ENCODE results near the gene ST3GAL3.
"Not testable (repeated sequence)": the region's sequence is repeated elsewhere in the genome, so short reads cannot be mapped to it uniquely, and the experiment has no call there.

ST3GAL3 gene

GRCh38 chr1:43704838-43705237 is 2.5 kb upstream of the ST3GAL3 start:
- no peak for DNase-seq

- DNase-seq: no peak
Measured at GRCh38 chr1:43705334-43705733, 2.0 kb upstream of the ST3GAL3 start.

- DNase-seq: no peak
Measured at GRCh38 chr1:43705982-43706597, 1.2 kb upstream of the ST3GAL3 start.

GRCh38 chr1:43706598-43707189 is 642 bp upstream of the ST3GAL3 start:
- DNase-seq: no peak

- no peak for DNase-seq
Measured at GRCh38 chr1:43708002-43708410, 670 bp downstream of the ST3GAL3 start.

GRCh38 chr1:43711049-43711448 is 3.7 kb downstream of the ST3GAL3 start:
- DNase-seq: no peak

- no peak for DNase-seq
Measured at GRCh38 chr1:43711524-43712386, 4.4 kb downstream of the ST3GAL3 start.

- no peak for DNase-seq
Measured at GRCh38 chr1:43716559-43717281, 9.4 kb downstream of the ST3GAL3 start.

- no peak for DNase-seq
Measured at GRCh38 chr1:43719063-43719462, 11.7 kb downstream of the ST3GAL3 start.

GRCh38 chr1:43719670-43720419 is 12.5 kb downstream of the ST3GAL3 start:
- not testable (repeated sequence) for DNase-seq

- no peak for DNase-seq
Measured at GRCh38 chr1:43722810-43723209, 15.5 kb downstream of the ST3GAL3 start.

- DNase-seq: no peak
Measured at GRCh38 chr1:43729816-43730463, 22.6 kb downstream of the ST3GAL3 start.

GRCh38 chr1:43731867-43732531 is 24.7 kb downstream of the ST3GAL3 start:
- no peak for DNase-seq

- DNase-seq: no peak
Measured at GRCh38 chr1:43736819-43737218, 29.5 kb downstream of the ST3GAL3 start.

- no peak for DNase-seq
Measured at GRCh38 chr1:43742026-43742425, 34.7 kb downstream of the ST3GAL3 start.

- no peak for DNase-seq
Measured at GRCh38 chr1:43743206-43743605, 35.9 kb downstream of the ST3GAL3 start.

- DNase-seq: no peak
Measured at GRCh38 chr1:43747736-43748135, 40.4 kb downstream of the ST3GAL3 start.

GRCh38 chr1:43750083-43750482 is 42.7 kb downstream of the ST3GAL3 start:
- no peak for DNase-seq

GRCh38 chr1:43753422-43753821 is 46.1 kb downstream of the ST3GAL3 start:
- DNase-seq: no peak

- DNase-seq: no peak
Measured at GRCh38 chr1:43754892-43755291, 47.6 kb downstream of the ST3GAL3 start.

GRCh38 chr1:43757343-43758053 is 50.2 kb downstream of the ST3GAL3 start:
- no peak for DNase-seq
